Stomach (tissue), 9 donors: ENCODE results near the gene MAP7. TPM values are rescaled to one million over a fixed set of nuclear protein-coding genes. Genes with fewer than 3 reads are reported as not detected.

ENCODE experiments used
- DNase-seq, 2 donors: peaks; one replicate each; pipeline versions ENCODE4 v3.0.0 to v3.0.0-alpha.2; 2013 to 2019
- H3K27ac ChIP-seq, 5 donors: fragments of 200-600 bp in 4 of 5; sonication (generic) in 4 of 5; one replicate each; pipeline ENCODE4 v1.5.1; 2013 to 2019; ENCODE audit warnings: mild to moderate bottlenecking in 1 of 5, moderate library complexity in 1 of 5
- H3K27me3 ChIP-seq, 3 donors: fragments of 200-600 bp; sonication (generic); one replicate each; pipeline ENCODE4 v1.5.1; 2017 to 2019; ENCODE audit warnings: mixed run types in 1 of 3
- H3K36me3 ChIP-seq, 4 donors: fragments of 200-600 bp; sonication (generic); 1 replicate in 3 of 4; 2 replicates in 1 of 4; pipeline ENCODE4 v1.5.1; 2016 to 2019
- H3K4me1 ChIP-seq, 4 donors: fragments of 200-600 bp; sonication (generic); one replicate each; pipeline ENCODE4 v1.5.1; 2016 to 2019
- H3K4me3 ChIP-seq, 4 donors: fragments of 200-600 bp; sonication (generic) in 3 of 4; one replicate each; pipeline ENCODE4 v1.5.1; 2016 to 2019; ENCODE audit warnings: mild to moderate bottlenecking in 1 of 4
- H3K9me3 ChIP-seq, 4 donors: fragments of 200-600 bp; sonication (generic); one replicate each; pipeline ENCODE4 v1.5.1; 2016 to 2019
- EP300 ChIP-seq: sonication (generic); formaldehyde crosslinking; IDR thresholded peaks from one replicate; pipeline ENCODE4 v1.6.1; 2017; ENCODE audit warnings: antibody characterized with exemption
- POLR2A ChIP-seq, 4 donors: fragments of 450-650 bp; IDR thresholded peaks; one replicate each; pipeline ENCODE4 v1.6.1; 2016; ENCODE audit warnings: antibody characterized with exemption in 4 of 4, control low read depth in 2 of 4, mild to moderate bottlenecking in 1 of 4, moderate library complexity in 1 of 4
- POLR2AphosphoS5 ChIP-seq, 3 donors: sonication (generic); formaldehyde crosslinking; IDR thresholded peaks; one replicate each; pipeline ENCODE4 v1.6.1; 2016; ENCODE audit warnings: antibody characterized with exemption in 3 of 3
- WGBS, 5 donors: extraction: QIAGEN DNeasy Blood & Tissue Kit in 3 of 5; methylation state at CpG; one replicate each; pipeline versions ENCODE4 v1.1.5 to v1.1.7; 2013 to 2018; 5-methylcytosine and 5-hydroxymethylcytosine counted together
- intact Hi-C: fragments of 100-400 bp; cut with DNase I; formaldehyde crosslinking; loops from one replicate; pipeline ENCODE4 v1.15.1; 2023; ENCODE audit warnings: low total_unique reads
- polyA plus RNA-seq, 3 donors: library from polyadenylated mRNA; stranded (reverse); fragments of 200-250 nt; gene quantifications; one replicate each; pipeline ENCODE4 v1.2.3, GENCODE V29; 2013
- total RNA-seq, 5 donors: library from RNA; depleted of rRNA; stranded (reverse); fragments of >200 nt; gene quantifications; one replicate each; pipeline versions ENCODE4 v1.1.0 to v1.2.3, GENCODE V29; 2014 to 2016
- TF ChIP-seq, protein P1 (sequence below), 7 experiments: fragments of 450-650 bp in 4 of 7; fragments of 200-600 bp in 3 of 7; sonication (generic) in 3 of 7; IDR thresholded peaks; one replicate each; pipeline ENCODE4 v1.5.1; 2016 to 2019; ENCODE audit warnings: antibody characterized with exemption in 7 of 7, control low read depth in 2 of 7, mild to moderate bottlenecking in 1 of 7
- donor health status: healthy with polysubstance abuse.
- donor health status: Bipolar disorder and iron deficiency.
- donor health status: healthy.

MAP7 gene
- total and polyA plus RNA-seq, 8 donors: 2.3 to 28.3 (median 9.7) TPM

- no peaks in the 10 kb centered on the region for H3K9me3 ChIP-seq
- H3K36me3 ChIP-seq: no peaks in the 10 kb centered on the region
- H3K27ac ChIP-seq: no peak overlapping the region
- TF ChIP-seq EP300: no peak
- peaks cover 0 to 6% (median 3%) of the 10 kb centered on the region in 4 donors for H3K4me1 ChIP-seq
- DNase-seq: no peak
- 63 to 79% (median 72%) methylated on average over 6 of the region's 6 CpGs for WGBS, 5 donors
- no peaks in the 10 kb centered on the region for H3K27me3 ChIP-seq
- intact Hi-C loops: no loop called here
- no peak overlapping the region for H3K4me3 ChIP-seq
Observed at GRCh38 chr6:136317971-136318370, 232.3 kb downstream of the MAP7 start.

DNA sequence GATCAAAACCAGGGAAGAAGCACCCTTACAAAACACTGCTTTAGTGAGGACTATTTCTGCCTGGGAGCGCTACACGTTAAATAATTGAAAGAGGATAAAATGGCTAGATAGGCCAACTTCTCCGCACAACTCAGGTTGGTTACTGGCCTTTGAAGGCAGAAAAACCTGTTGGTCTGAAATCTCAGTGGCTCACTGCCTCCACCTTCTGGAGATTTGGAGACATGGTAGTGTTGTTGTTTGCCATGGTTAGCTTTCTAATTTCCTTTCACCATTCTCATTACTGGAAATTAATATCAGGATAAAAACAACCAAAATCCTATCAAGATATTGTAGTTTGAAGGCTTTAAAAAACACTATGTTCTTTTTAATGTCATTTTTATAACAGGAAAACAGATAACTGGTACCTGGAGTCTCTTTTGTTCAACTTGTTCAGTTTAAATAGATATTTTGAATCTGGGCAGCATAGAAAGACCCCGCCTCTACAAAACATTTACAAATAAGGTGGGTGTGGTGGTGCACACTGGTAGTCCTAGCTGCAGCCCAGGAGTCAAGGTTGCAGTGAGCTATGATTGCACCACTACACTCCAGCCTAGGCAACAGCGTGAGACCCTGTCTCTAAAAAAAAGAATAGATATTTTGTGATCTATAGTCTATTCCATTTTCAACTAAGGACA, 233.1 kb downstream of the MAP7 start:
- intact Hi-C loops: no loop called here
- H3K4me1 ChIP-seq: peaks cover 0 to 6% (median 3%) of the 10 kb centered on the region in 4 donors

GRCh38 chr6:136315594-136315993, 234.6 kb downstream of the MAP7 start:
- H3K27me3 ChIP-seq: no peaks in the 10 kb centered on the region
- H3K4me1 ChIP-seq: peaks cover 0 to 6% (median 3%) of the 10 kb centered on the region in 4 donors
- no peaks in the 10 kb centered on the region for H3K9me3 ChIP-seq
- no peak for DNase-seq
- no peak overlapping the region for H3K4me3 ChIP-seq
- 82 to 91% (median 88%) methylated on average over 4 of the region's 4 CpGs for WGBS, 5 donors
- H3K36me3 ChIP-seq: no peaks in the 10 kb centered on the region
- intact Hi-C loops: no loop called here
- TF ChIP-seq, protein P1, sequence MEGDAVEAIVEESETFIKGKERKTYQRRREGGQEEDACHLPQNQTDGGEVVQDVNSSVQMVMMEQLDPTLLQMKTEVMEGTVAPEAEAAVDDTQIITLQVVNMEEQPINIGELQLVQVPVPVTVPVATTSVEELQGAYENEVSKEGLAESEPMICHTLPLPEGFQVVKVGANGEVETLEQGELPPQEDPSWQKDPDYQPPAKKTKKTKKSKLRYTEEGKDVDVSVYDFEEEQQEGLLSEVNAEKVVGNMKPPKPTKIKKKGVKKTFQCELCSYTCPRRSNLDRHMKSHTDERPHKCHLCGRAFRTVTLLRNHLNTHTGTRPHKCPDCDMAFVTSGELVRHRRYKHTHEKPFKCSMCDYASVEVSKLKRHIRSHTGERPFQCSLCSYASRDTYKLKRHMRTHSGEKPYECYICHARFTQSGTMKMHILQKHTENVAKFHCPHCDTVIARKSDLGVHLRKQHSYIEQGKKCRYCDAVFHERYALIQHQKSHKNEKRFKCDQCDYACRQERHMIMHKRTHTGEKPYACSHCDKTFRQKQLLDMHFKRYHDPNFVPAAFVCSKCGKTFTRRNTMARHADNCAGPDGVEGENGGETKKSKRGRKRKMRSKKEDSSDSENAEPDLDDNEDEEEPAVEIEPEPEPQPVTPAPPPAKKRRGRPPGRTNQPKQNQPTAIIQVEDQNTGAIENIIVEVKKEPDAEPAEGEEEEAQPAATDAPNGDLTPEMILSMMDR (IDR thresholded peaks at IDR 0.05): no peak
- H3K27ac ChIP-seq: no peak overlapping the region

More for the DNA sequence above, 233.1 kb downstream of the MAP7 start:
- WGBS, 5 donors: 32 to 46% (median 39%) methylated on average over 5 of the region's 5 CpGs
- DNase-seq: peak; percentile 59 to 91
- Histone ChIP-seq H3K27ac (no peak overlapping the region), H3K36me3 (no peaks in the 10 kb centered on the region), H3K4me3 (no peak overlapping the region), H3K9me3 (no peaks in the 10 kb centered on the region), H3K27me3 (no peaks in the 10 kb centered on the region)
- TF ChIP-seq POLR2AphosphoS5 (IDR thresholded peaks at IDR 0.05): peak in 1 of 3 donors; percentile 36
- TF ChIP-seq POLR2A (IDR thresholded peaks at IDR 0.05): no peak
- TF ChIP-seq, protein P1 (IDR thresholded peaks at IDR 0.05): peak in 5 of 7 experiments; percentile 67 to 80 (median 71)

- H3K4me3 ChIP-seq: no peak overlapping the region
- WGBS, 5 donors: 88 to 95% (median 92%) methylated on average over 3 of the region's 3 CpGs
- intact Hi-C loops: no loop called here
- H3K36me3 ChIP-seq: no peaks in the 10 kb centered on the region
- peaks cover 0 to 6% (median 3%) of the 10 kb centered on the region in 4 donors for H3K4me1 ChIP-seq
- TF ChIP-seq, protein P1 (IDR thresholded peaks at IDR 0.05): no peak
- TF ChIP-seq EP300: no peak
- TF ChIP-seq POLR2A (IDR thresholded peaks at IDR 0.05): no peak
- TF ChIP-seq POLR2AphosphoS5 (IDR thresholded peaks at IDR 0.05): no peak
- H3K9me3 ChIP-seq: no peaks in the 10 kb centered on the region
- no peak for DNase-seq
- H3K27me3 ChIP-seq: no peaks in the 10 kb centered on the region
- no peak overlapping the region for H3K27ac ChIP-seq
Observed at GRCh38 chr6:136312975-136313374, 237.2 kb downstream of the MAP7 start.

DNA sequence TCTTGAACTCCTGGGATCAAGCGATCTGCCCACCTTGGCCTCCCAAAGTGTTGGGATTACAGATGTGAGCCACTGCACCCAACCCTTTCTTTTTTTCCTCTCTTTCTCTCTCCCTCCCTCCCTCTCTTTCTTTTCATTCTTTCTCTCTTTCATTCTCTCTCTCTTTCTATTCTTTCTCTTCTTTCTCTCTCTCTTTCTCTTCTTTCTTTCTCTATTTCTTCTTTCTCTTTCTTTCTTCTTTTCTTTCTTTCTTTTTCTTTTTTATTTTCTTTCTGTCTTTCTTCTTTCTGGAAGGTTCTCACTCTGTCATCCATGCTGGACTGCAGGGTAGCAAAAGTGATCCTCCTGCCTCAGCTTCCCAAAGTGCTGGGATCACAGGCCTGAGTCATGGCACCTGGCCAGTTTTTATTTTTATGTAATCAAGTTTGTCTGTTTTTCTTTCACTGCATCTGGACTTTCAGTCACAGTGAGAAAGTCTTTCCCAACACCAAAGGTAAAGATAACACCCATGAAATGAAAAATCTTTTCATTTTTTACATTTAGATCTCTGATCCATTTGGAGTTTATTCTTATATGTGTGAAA, 240.4 kb downstream of the MAP7 start:
- H3K27ac ChIP-seq: no peak overlapping the region
- H3K27me3 ChIP-seq: no peaks in the 10 kb centered on the region
- H3K4me1 ChIP-seq: no peaks in the 10 kb centered on the region
- TF ChIP-seq POLR2AphosphoS5 (IDR thresholded peaks at IDR 0.05) (no peak), EP300 (no peak), POLR2A (IDR thresholded peaks at IDR 0.05) (no peak)
- TF ChIP-seq, protein P1 (IDR thresholded peaks at IDR 0.05): no peak
- intact Hi-C loops: no loop called here
- no peaks in the 10 kb centered on the region for H3K9me3 ChIP-seq
- 89 to 100% (median 94%) methylated on average over 1 of the region's 1 CpG for WGBS, 5 donors
- no peak overlapping the region for H3K4me3 ChIP-seq
- no peak for DNase-seq
- H3K36me3 ChIP-seq: no peaks in the 10 kb centered on the region
